K562 (cell line): ENCODE measurements around the gene VPREB3. TPM values are rescaled to one million over a fixed set of nuclear protein-coding genes. Genes with fewer than 3 reads are reported as not detected.

ENCODE experiments used
- ATAC-seq: fragments of 200-7000 bp; cut with Tn5 transposase; 3 replicates; pipeline ENCODE4 v1.9.1; 2020; ENCODE audit warnings: moderate library complexity
- BruUV-seq: library from RNA; stranded (reverse); fragments of 400-500 nt; replicated peaks from 2 replicates; lab custom pipeline; 2021; lab: Mats Ljungman, UMichigan
- CTCF ChIA-PET: fragments of 300-600 bp; formaldehyde crosslinking; extraction: SDS; loops from one replicate; lab custom pipeline; 2021; ENCODE audit warnings: low intra/inter-chr PET ratio; lab: Yijun Ruan, JAX
- POLR2A ChIA-PET: fragments of 300-600, 350-650 bp; sonication (Branson Sonifier 250); formaldehyde crosslinking; extraction: SDS; loops from one replicate; lab custom pipeline; 2021; ENCODE audit warnings: antibody characterized with exemption, inconsistent platforms; lab: Yijun Ruan, JAX
- DNase-seq, 4 experiments: peaks; one replicate each; pipeline versions ENCODE4 v3.0.0 to v3.0.0-alpha.2; 2011 to 2018; ENCODE audit warnings: low spot score in 3 of 4, mixed read lengths in 3 of 4; ENCODE audit errors: extremely low read depth in 1 of 4
- FAIRE-seq: peaks from 2 replicates; lab custom pipeline; 2011; peaks lifted over from hg19 to GRCh38; lab: Jason Lieb, UNC
- H2AFZ ChIP-seq: 2 replicates; pipeline ENCODE4 v1.6.0; 2011; ENCODE audit warnings: low read depth, low read length, control low read depth, inconsistent platforms
- H3K27ac ChIP-seq: fragments of 200-600 bp; 3 replicates; pipeline ENCODE4 v1.8.0; 2011; ENCODE audit warnings: low read depth, mild to moderate bottlenecking, control low read depth, inconsistent platforms, low read length, moderate library complexity, mixed read lengths; ENCODE audit errors: extremely low read depth
- H3K27me3 ChIP-seq, 2 experiments: fragments of 300-600 bp in 1 of 2; 2 replicates in 1 of 2; 3 replicates in 1 of 2; pipeline versions ENCODE4 v1.6.0 to v1.8.0; 2011; ENCODE audit warnings: inconsistent platforms in 2 of 2, low read length in 2 of 2, mild to moderate bottlenecking in 1 of 2, mixed read lengths in 1 of 2, moderate library complexity in 1 of 2; ENCODE audit not compliant: control insufficient read depth in 2 of 2, insufficient read depth in 2 of 2
- H3K36me3 ChIP-seq: fragments of 300-600 bp; 3 replicates; pipeline ENCODE4 v1.8.0; 2011; ENCODE audit warnings: mild to moderate bottlenecking, low read length, inconsistent platforms; ENCODE audit not compliant: control insufficient read depth, insufficient read depth
- H3K4me1 ChIP-seq, 2 experiments: fragments of 200-600 bp in 1 of 2; replicated peaks in 1 of 2; 2 replicates in 1 of 2; 3 replicates in 1 of 2; pipeline versions ENCODE4 v1.5.1 to v1.8.0; 2011; ENCODE audit warnings: inconsistent platforms in 2 of 2, low read length in 2 of 2, mild to moderate bottlenecking in 1 of 2, mixed read lengths in 1 of 2, moderate library complexity in 1 of 2; ENCODE audit not compliant: control insufficient read depth in 2 of 2, insufficient read depth in 2 of 2
- H3K4me2 ChIP-seq: 2 replicates; pipeline ENCODE4 v1.6.1; 2011; ENCODE audit warnings: low read length, control low read depth, inconsistent platforms, mixed read lengths; ENCODE audit not compliant: insufficient read depth
- H3K4me3 ChIP-seq: fragments of 200-600 bp; sonication (generic), shearing (Covaris generic); 2 replicates; pipeline ENCODE4 v1.5.1; 2016; ENCODE audit warnings: control low read depth, inconsistent platforms
- H3K79me2 ChIP-seq: fragments of 200-600 bp; 3 replicates; pipeline ENCODE4 v1.8.0; 2011; ENCODE audit warnings: low read length, inconsistent platforms; ENCODE audit not compliant: control insufficient read depth, insufficient read depth
- H3K9ac ChIP-seq, 2 experiments: 2 replicates each; pipeline versions ENCODE4 v1.6.0 to v1.6.1; 2011; ENCODE audit warnings: low read depth in 2 of 2, low read length in 2 of 2, control low read depth in 1 of 2, inconsistent platforms in 1 of 2, mild to moderate bottlenecking in 1 of 2, mixed read lengths in 1 of 2; ENCODE audit not compliant: insufficient read depth in 1 of 2
- H3K9me1 ChIP-seq: one replicate; pipeline ENCODE4 v1.6.0; 2011; ENCODE audit warnings: inconsistent platforms, mild to moderate bottlenecking, low read length, moderate library complexity; ENCODE audit not compliant: control insufficient read depth, insufficient read depth
- H3K9me3 ChIP-seq: replicated peaks from 2 replicates; pipeline ENCODE4 v1.5.1; 2011; ENCODE audit warnings: low read depth, low read length, inconsistent platforms; ENCODE audit not compliant: control insufficient read depth, insufficient read depth
- H4K20me1 ChIP-seq: replicated peaks from 2 replicates; pipeline ENCODE4 v1.6.1; 2011; ENCODE audit warnings: low read length, inconsistent platforms, mixed read lengths; ENCODE audit not compliant: control insufficient read depth, insufficient read depth
- HDAC3 ChIP-seq: fragments of 450-650 bp; IDR thresholded peaks from 2 replicates; pipeline ENCODE4 v1.6.1; 2018; ENCODE audit warnings: borderline replicate concordance, mild to moderate bottlenecking, moderate library complexity; ENCODE audit not compliant: partially characterized antibody
- HOXB6 ChIP-seq: fragments of 250-450 bp; sonication (Bioruptor Pico); IDR thresholded peaks from 2 replicates; pipeline ENCODE4 v1.5.1; 2022; ENCODE audit warnings: mild to moderate bottlenecking, borderline replicate concordance
- IRF1 ChIP-seq: sonication (generic); formaldehyde crosslinking; IDR thresholded peaks from 2 replicates; pipeline ENCODE4 v1.8.0; 2022; ENCODE audit warnings: missing genetic modification reagents, mild to moderate bottlenecking, borderline replicate concordance
- KDM5B ChIP-seq: fragments of 200-600 bp; sonication (generic); IDR thresholded peaks from 2 replicates; pipeline ENCODE4 v1.6.1; 2012; ENCODE audit warnings: low read depth, mild to moderate bottlenecking, moderate library complexity, low read length, control low read depth, inconsistent platforms; ENCODE audit not compliant: insufficient replicate concordance
- MXD1 ChIP-seq: fragments of 250-450 bp; sonication (Bioruptor Pico); IDR thresholded peaks from 2 replicates; pipeline ENCODE4 v1.8.0; 2021; ENCODE audit warnings: borderline replicate concordance, mild to moderate bottlenecking, moderate library complexity; ENCODE audit not compliant: poor library complexity, severe bottlenecking
- NFE2 ChIP-seq: IDR thresholded peaks from 2 replicates; pipeline ENCODE4 v1.6.1; 2014; ENCODE audit warnings: antibody characterized with exemption, low read depth
- PBX2 ChIP-seq, 2 experiments: IDR thresholded peaks in 1 of 2; conservative IDR thresholded peaks in 1 of 2; 2 replicates each; pipeline ENCODE4 v1.6.1; 2016; ENCODE audit warnings: low read depth in 2 of 2, mild to moderate bottlenecking in 1 of 2, missing compliant biosample characterization in 1 of 2, missing genetic modification characterization in 1 of 2, moderate library complexity in 1 of 2
- SOX6 ChIP-seq: fragments of 450-650 bp; IDR thresholded peaks from 2 replicates; pipeline ENCODE4 v1.6.1; 2014; ENCODE audit warnings: mild to moderate bottlenecking
- SP2 ChIP-seq: IDR thresholded peaks from 2 replicates; pipeline ENCODE4 v1.6.1; 2011; ENCODE audit warnings: mild to moderate bottlenecking, low read depth, low read length, moderate library complexity; ENCODE audit not compliant: poor library complexity, severe bottlenecking; ENCODE audit errors: extremely low read depth
- ZFPM2 ChIP-seq: fragments of 250-450 bp; sonication (Bioruptor Pico); IDR thresholded peaks from 2 replicates; pipeline ENCODE4 v1.5.1; 2022; ENCODE audit warnings: mild to moderate bottlenecking
- ZNF445 ChIP-seq: fragments of 250-450 bp; sonication (Bioruptor Pico); IDR thresholded peaks from 2 replicates; pipeline ENCODE4 v1.4.0; 2020; ENCODE audit warnings: low read depth, mild to moderate bottlenecking, moderate library complexity
- ZNF764 ChIP-seq: fragments of 250-450 bp; sonication (Bioruptor Pico); IDR thresholded peaks from 2 replicates; pipeline ENCODE4 v1.4.0; 2020; ENCODE audit warnings: low read depth, mild to moderate bottlenecking, moderate library complexity
- ZZZ3 ChIP-seq: fragments of 450-650 bp; IDR thresholded peaks from 2 replicates; pipeline ENCODE4 v1.6.1; 2016; ENCODE audit warnings: antibody characterized with exemption, mild to moderate bottlenecking, moderate library complexity
- WGBS: fragments of 100-300 bp; shearing (Covaris generic); methylation state at CpG from one replicate; pipeline ENCODE4 v1.1.6; 2016; ENCODE audit warnings: low coverage, mixed read lengths; ENCODE audit not compliant: insufficient coverage; ENCODE audit errors: missing lambda C conversion rate; 5-methylcytosine and 5-hydroxymethylcytosine counted together
- in situ Hi-C: fragments of 300-500 bp; cut with MboI; formaldehyde crosslinking; loops from 4 replicates; pipeline ENCODE4 v1.15.0; 2018; ENCODE audit warnings: inconsistent platforms, mixed read lengths
- intact Hi-C: fragments of 100-400 bp; cut with micrococcal nuclease; formaldehyde crosslinking; loops from 2 replicates; pipeline ENCODE4 v1.14.2; 2022
- polyA plus RNA-seq, 8 experiments: library from polyadenylated mRNA; depleted of rRNA in 4 of 8; stranded (reverse) in 5 of 8; unstranded in 3 of 8; fragments of >200 nt; fragmentation: Nextera tagmentation in 2 of 8; fragmentation: Illumina TruSeq in 1 of 8; extraction: Ambion mirVana in 2 of 8; extraction: Trizol in 1 of 8; gene quantifications; 2 replicates each; pipeline versions ENCODE4 v1.2.1 to v1.2.3, GENCODE V29; 2011 to 2014; ENCODE audit warnings: inconsistent platforms in 1 of 8, missing spikeins in 1 of 8
- total RNA-seq, 7 experiments: library from RNA; depleted of rRNA in 6 of 7; stranded (reverse); fragments of >200 nt in 6 of 7; fragmentation: Illumina TruSeq in 2 of 7; extraction: Trizol in 2 of 7; gene quantifications; 2 replicates each; pipeline versions ENCODE4 v1.2.1 to v1.2.3, GENCODE V29; 2011 to 2021; ENCODE audit warnings: low replicate concordance in 1 of 7
- TF ChIP-seq, protein P1 (sequence below): fragments of 450-650 bp; IDR thresholded peaks from 2 replicates; pipeline ENCODE4 v1.6.1; 2016; ENCODE audit warnings: borderline replicate concordance

VPREB3 gene
- total and polyA plus RNA-seq, 9 of the 15 experiments (the other 6 are each of a cell fraction or from before 2014, with no cell fraction given), result 0.14 to 0.71 (median 0.20) TPM; not detected in 6

DNA sequence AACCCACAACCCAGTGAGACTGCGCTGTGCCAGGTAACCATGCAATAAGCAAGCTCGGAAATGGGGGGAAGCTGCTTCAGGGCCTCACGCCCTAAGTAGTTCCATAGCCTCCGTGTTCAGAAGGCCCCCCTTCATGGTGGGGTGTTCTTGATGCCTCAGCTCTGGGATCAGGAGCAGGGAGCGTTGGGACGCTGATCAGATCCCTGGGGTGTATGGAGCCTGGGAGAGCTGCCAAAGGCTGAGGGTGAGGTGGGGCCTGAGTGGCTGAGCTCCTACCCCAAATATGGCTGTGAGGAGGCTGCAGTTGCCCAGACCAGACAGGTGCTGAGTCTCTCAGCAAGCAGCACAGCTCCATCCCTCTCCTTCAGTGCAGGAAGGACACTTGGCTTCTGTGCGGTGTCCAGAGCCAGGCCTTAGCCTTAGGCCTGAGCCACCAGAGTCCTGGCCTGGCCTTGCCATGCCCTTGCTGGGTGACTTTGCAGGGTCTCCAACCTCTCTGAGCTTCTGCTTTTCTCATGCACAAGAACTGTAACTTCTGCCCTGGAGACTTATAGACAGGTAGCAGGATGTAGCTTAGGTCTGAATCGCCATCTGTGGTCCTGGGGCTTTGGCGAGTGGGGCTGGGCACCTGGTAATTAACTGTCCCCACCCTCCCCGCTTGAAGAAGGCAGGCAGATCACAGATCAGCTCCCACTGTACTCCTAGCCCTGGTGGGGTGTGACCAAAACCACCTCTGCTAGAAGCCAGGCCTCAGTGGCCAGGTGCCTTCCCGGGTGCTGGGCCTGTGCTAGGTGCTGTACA, 23.8 kb upstream of the VPREB3 start:
- intact Hi-C loops, result no loop called here
- no peak overlapping the region for H3K4me3 ChIP-seq
- ChIA-PET POLR2A (interaction anchor here (1.0 kb wide), 1 partner anchor 12 kb away, joined by 3 read pairs; no protein-coding TSS in a partner anchor), CTCF (no interaction called here)
- BruUV-seq, result no TSS peak
- H4K20me1 ChIP-seq, result no peaks in the 10 kb centered on the region
- DNase-seq, result no peak
- H2AFZ ChIP-seq, result no peak overlapping the region
- in situ Hi-C loops, result no loop called here
- no peak for ATAC-seq
- H3K79me2 ChIP-seq, result no peaks in the 10 kb centered on the region
- H3K9me3 ChIP-seq, result no peaks in the 10 kb centered on the region
- no peak overlapping the region for H3K27ac ChIP-seq
- peak overlapping the region in 1 of 2 experiments; percentile 45; a peak in 1 of 4 replicates for H3K9ac ChIP-seq
- no peak for FAIRE-seq
- WGBS, result 54% methylated on average over 9 of the region's 11 CpGs
- no peak overlapping the region for H3K4me2 ChIP-seq
- no peaks in the 10 kb centered on the region for H3K36me3 ChIP-seq
- no peaks in the 10 kb centered on the region for H3K27me3 ChIP-seq
- no peaks in the 10 kb centered on the region for H3K9me1 ChIP-seq
- H3K4me1 ChIP-seq, result peaks cover 0 to 31% of the 10 kb centered on the region in 2 experiments; a peak in 2 of 5 replicates
- TF ChIP-seq HOXB6 (no peak), KDM5B (no peak), HDAC3 (no peak), ZNF445 (no peak), SP2 (no peak), IRF1 (CRISPR knock-in tag) (no peak), ZZZ3 (no peak), SOX6 (no peak), NFE2 (no peak), MXD1 (CRISPR knock-in tag) (no peak), ZNF764 (CRISPR knock-in tag) (no peak), ZFPM2 (CRISPR knock-in tag) (no peak), PBX2 (CRISPR knock-in tag; IDR thresholded peaks at IDR 0.05; ENCODE audit: low read depth) (no peak), PBX2 (tag; conservative IDR thresholded peaks at IDR 0.05; ENCODE audit: low read depth) (no peak)
- TF ChIP-seq, protein P1, sequence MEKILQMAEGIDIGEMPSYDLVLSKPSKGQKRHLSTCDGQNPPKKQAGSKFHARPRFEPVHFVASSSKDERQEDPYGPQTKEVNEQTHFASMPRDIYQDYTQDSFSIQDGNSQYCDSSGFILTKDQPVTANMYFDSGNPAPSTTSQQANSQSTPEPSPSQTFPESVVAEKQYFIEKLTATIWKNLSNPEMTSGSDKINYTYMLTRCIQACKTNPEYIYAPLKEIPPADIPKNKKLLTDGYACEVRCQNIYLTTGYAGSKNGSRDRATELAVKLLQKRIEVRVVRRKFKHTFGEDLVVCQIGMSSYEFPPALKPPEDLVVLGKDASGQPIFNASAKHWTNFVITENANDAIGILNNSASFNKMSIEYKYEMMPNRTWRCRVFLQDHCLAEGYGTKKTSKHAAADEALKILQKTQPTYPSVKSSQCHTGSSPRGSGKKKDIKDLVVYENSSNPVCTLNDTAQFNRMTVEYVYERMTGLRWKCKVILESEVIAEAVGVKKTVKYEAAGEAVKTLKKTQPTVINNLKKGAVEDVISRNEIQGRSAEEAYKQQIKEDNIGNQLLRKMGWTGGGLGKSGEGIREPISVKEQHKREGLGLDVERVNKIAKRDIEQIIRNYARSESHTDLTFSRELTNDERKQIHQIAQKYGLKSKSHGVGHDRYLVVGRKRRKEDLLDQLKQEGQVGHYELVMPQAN, result no peak
